ENCODE results near the gene PCNA.

DNA sequence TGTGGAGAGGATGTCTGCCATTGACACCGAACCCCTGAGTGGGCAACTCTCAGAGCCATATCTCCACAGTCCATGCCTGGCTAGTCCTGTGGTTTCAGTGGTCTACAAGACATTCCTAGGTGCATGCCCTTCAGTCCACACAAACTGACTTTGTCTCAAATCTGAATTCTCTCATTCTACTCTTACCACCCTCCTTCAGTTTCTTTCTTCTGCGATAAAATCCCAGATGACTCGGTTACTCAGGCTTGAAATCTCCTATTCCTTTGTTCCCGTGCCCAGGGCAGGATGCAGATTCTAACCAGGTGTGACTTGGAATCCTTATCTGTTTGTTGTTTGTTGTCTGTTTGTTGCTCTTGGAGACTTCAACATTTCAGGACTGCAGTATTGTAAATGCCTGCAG lies 16.3 kb upstream of the PCNA start:
- TF ChIP-seq POLR2A (IDR thresholded peaks at IDR 0.05) (no peak), POLR2AphosphoS5 (IDR thresholded peaks at IDR 0.05) (no peak)
- TF ChIP-seq, protein P1, sequence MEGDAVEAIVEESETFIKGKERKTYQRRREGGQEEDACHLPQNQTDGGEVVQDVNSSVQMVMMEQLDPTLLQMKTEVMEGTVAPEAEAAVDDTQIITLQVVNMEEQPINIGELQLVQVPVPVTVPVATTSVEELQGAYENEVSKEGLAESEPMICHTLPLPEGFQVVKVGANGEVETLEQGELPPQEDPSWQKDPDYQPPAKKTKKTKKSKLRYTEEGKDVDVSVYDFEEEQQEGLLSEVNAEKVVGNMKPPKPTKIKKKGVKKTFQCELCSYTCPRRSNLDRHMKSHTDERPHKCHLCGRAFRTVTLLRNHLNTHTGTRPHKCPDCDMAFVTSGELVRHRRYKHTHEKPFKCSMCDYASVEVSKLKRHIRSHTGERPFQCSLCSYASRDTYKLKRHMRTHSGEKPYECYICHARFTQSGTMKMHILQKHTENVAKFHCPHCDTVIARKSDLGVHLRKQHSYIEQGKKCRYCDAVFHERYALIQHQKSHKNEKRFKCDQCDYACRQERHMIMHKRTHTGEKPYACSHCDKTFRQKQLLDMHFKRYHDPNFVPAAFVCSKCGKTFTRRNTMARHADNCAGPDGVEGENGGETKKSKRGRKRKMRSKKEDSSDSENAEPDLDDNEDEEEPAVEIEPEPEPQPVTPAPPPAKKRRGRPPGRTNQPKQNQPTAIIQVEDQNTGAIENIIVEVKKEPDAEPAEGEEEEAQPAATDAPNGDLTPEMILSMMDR (IDR thresholded peaks at IDR 0.05): no peak
